BLaER1 treated with 17β-estradiol and CSF1 and Interleukin-3, amounts not matched to agents 10 nM and 100 nM (cell line): ENCODE measurements around the gene SHISA6.

Experiments used
- H3K27ac ChIP-seq, 11 experiments: shearing (Covaris generic); formaldehyde crosslinking; 2 replicates each; pipeline ENCODE4 v1.8.1; 2022
- H3K27me3 ChIP-seq, 11 experiments: shearing (Covaris generic); formaldehyde crosslinking; 2 replicates each; pipeline ENCODE4 v1.8.1; 2022
- H3K36me3 ChIP-seq, 11 experiments: shearing (Covaris generic); formaldehyde crosslinking; 2 replicates each; pipeline ENCODE4 v1.8.1; 2022
- H3K4me1 ChIP-seq, 10 experiments: shearing (Covaris generic); formaldehyde crosslinking; 2 replicates each; pipeline ENCODE4 v1.8.1; 2022
- H3K4me2 ChIP-seq, 11 experiments: shearing (Covaris generic); formaldehyde crosslinking; 2 replicates each; pipeline ENCODE4 v1.8.1; 2022
- H3K4me3 ChIP-seq, 10 experiments: shearing (Covaris generic); formaldehyde crosslinking; 2 replicates each; pipeline ENCODE4 v1.8.1; 2022
- H3K9ac ChIP-seq, 11 experiments: shearing (Covaris generic); formaldehyde crosslinking; 2 replicates each; pipeline ENCODE4 v1.8.1; 2022
- H3K9me3 ChIP-seq, 11 experiments: shearing (Covaris generic); formaldehyde crosslinking; replicated peaks in 1 of 11; 2 replicates each; pipeline ENCODE4 v1.8.1; 2022
- H4K20me1 ChIP-seq, 11 experiments: shearing (Covaris generic); formaldehyde crosslinking; 2 replicates each; pipeline ENCODE4 v1.8.1; 2022
- Cebpa-rat ChIP-seq, 11 experiments: shearing (Covaris generic); IDR thresholded peaks; 2 replicates each; pipeline ENCODE4 v1.8.1; 2022

SHISA6 gene

DNA sequence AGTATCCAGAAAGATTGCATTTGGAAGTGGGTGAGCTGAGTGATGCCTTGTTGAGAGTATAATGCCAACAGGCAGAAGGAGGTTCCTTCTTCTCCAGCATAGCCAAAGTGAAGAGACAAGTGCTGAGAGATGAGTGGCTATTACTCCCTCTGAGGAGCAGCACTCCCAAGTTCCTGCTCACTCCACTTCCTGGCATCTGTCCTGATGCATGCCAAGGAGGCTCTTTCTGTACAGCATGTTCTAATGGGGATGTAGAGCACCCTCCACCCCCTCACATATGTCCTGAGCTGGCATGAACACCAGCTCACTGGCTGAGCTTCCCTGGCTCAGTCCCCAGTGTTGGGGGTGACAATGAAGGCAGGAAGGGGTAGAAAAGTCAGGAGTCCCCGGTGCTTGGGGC lies 313.0 kb downstream of the SHISA6 start:
- H3K4me3 ChIP-seq, result no peak overlapping the region
- no peaks in the 10 kb centered on the region; a peak in 1 of 22 replicates for H3K9me3 ChIP-seq
- TF ChIP-seq Cebpa-rat (IDR thresholded peaks at IDR 0.05), result no peak
- H4K20me1 ChIP-seq, result no peaks in the 10 kb centered on the region
- no peak overlapping the region for H3K27ac ChIP-seq
- no peak overlapping the region for H3K4me2 ChIP-seq
- no peaks in the 10 kb centered on the region for H3K4me1 ChIP-seq
- no peak overlapping the region for H3K9ac ChIP-seq
- no peaks in the 10 kb centered on the region for H3K27me3 ChIP-seq
- no peaks in the 10 kb centered on the region for H3K36me3 ChIP-seq

DNA sequence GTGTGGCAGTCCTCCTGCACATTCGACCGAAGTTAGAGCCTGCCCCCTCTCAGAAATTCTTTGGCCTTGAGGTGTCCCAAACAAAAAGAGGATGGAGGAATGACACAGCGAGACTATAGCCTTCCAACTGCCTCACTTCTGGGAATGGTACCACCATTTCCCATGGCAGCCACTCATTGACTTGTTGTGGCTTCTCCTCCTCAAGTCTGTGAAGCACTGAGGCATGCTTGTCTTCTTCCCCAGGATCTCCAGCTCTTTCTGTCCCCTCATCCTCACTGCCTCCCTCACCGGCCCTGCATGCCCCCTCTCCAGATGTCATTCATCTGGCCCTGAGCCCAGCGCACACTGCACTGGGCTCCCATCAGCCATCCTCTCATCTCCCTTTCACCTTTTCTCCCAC lies 313.5 kb downstream of the SHISA6 start:
- H3K9me3 ChIP-seq, result no peaks in the 10 kb centered on the region; a peak in 1 of 22 replicates
- no peak overlapping the region for H3K9ac ChIP-seq
- H3K36me3 ChIP-seq, result no peaks in the 10 kb centered on the region

DNA sequence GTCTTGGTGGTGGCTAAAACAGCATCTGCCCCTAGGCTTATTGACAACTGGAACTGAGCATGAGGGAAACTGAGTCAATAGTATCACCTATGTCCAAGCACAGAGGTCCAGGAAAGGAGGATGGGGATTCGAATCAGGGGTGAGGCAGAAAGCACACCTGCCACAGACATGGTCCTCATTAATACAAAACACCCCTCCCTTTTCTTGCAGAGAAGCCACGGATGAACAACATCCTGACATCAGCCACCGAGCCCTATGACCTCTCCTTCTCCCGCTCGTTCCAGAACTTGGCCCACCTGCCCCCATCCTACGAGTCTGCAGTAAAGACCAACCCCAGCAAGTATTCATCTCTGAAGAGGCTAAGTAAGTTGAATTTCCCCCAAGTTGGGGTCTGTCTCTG lies 314.5 kb downstream of the SHISA6 start:
- H3K4me3 ChIP-seq, result no peak overlapping the region
- no peaks in the 10 kb centered on the region for H4K20me1 ChIP-seq
- no peaks in the 10 kb centered on the region for H3K36me3 ChIP-seq
- no peak overlapping the region for H3K27ac ChIP-seq
- H3K9ac ChIP-seq, result no peak overlapping the region
- TF ChIP-seq Cebpa-rat (IDR thresholded peaks at IDR 0.05), result no peak
- no peaks in the 10 kb centered on the region for H3K27me3 ChIP-seq
- no peak overlapping the region for H3K4me2 ChIP-seq
- H3K9me3 ChIP-seq, result no peaks in the 10 kb centered on the region; a peak in 1 of 22 replicates
- H3K4me1 ChIP-seq, result peaks cover 0 to 9% (median 0%) of the 10 kb centered on the region in 10 experiments; a peak in 3 of 20 replicates

More for the DNA sequence above, 313.5 kb downstream of the SHISA6 start:
- Histone ChIP-seq H3K27ac (no peak overlapping the region), H3K4me3 (no peak overlapping the region), H3K27me3 (no peaks in the 10 kb centered on the region), H3K4me1 (peaks cover 0 to under 1% (median 0%) of the 10 kb centered on the region in 10 experiments; a peak in 2 of 20 replicates), H3K4me2 (no peak overlapping the region), H4K20me1 (no peaks in the 10 kb centered on the region)
- TF ChIP-seq Cebpa-rat (IDR thresholded peaks at IDR 0.05), result no peak

DNA sequence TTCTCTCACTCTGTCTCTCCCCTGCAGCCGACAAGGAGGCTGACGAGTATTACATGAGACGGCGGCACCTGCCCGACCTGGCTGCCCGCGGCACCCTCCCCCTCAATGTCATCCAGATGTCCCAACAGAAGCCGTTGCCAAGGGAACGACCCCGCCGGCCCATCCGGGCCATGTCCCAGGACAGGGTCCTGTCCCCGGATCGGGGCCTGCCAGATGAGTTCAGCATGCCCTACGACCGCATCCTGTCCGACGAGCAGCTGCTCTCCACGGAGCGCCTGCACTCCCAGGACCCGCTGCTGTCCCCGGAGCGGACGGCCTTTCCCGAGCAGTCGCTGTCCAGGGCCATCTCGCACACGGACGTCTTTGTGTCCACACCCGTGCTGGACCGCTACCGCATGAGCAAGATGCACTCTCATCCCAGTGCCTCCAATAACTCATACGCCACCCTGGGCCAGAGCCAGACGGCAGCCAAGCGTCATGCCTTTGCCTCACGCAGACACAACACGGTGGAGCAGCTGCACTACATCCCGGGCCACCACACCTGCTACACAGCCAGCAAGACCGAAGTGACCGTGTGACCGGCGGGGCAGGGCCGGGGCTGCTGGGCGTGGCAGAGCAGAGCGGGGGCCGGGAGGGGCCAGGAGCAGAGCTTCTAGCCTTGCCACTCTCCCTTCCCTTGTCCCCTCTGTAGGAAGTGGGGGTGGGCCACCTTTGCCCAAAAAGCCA lies 316.9 kb downstream of the SHISA6 start:
- no peak overlapping the region for H3K9ac ChIP-seq
- no peaks in the 10 kb centered on the region for H3K27me3 ChIP-seq
- H4K20me1 ChIP-seq, result no peaks in the 10 kb centered on the region
- no peak for TF ChIP-seq Cebpa-rat (IDR thresholded peaks at IDR 0.05)
- no peak overlapping the region for H3K4me3 ChIP-seq
- no peak overlapping the region for H3K4me2 ChIP-seq
- no peaks in the 10 kb centered on the region; a peak in 1 of 22 replicates for H3K9me3 ChIP-seq
- no peaks in the 10 kb centered on the region for H3K36me3 ChIP-seq
- peaks cover 0 to 9% (median 0%) of the 10 kb centered on the region in 10 experiments; a peak in 3 of 20 replicates for H3K4me1 ChIP-seq
- H3K27ac ChIP-seq, result no peak overlapping the region

DNA sequence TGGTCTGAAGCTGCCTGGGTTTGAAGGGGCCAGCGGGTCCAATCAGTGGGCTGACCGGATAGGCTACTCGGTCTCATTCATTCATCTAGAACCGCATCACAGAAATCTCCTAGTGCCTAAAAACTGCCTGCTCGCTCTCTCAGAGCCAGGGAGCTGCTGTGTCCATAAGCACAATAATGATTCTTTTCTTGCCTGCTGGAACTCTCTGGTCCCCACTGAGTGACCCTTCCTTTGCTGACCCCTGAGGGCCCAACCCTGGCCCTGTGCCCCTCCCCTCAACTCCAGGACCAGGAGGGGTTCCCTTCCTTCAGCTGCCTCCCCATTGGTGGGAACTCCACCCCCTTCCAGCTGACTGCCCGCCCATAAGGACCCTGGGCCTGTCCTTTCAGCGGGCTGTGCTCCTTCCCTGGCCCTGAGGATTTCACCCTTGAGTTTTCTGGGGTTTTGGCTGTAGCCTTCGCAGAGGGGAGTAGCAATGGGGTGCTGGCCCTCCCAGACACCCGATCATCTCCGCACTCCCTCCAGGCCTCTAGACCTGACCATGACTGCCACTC lies 317.7 kb downstream of the SHISA6 start:
- no peak for TF ChIP-seq Cebpa-rat (IDR thresholded peaks at IDR 0.05)
- H3K9me3 ChIP-seq, result no peaks in the 10 kb centered on the region; a peak in 1 of 22 replicates

DNA sequence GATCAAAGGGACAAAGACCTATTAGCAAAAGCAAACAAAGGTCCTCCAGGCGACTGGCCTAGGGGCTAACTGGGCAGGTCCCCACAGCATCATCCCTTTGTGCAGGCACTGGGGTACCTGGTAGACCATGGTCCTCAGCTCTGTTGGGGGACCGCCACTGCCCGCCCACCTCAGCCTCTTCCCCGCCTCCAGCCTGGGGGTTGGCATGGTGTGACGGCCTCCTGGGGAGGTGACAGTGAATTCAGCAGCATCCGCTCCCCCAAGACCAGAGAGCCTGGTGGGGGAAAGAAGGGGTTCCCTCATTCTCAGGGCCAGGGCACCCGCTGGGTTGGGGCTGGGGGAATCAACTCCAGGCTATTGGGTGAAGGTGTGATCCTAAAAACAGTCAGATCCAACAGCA lies 318.6 kb downstream of the SHISA6 start:
- H3K4me1 ChIP-seq, result peaks cover 0 to 9% (median 0%) of the 10 kb centered on the region in 10 experiments; a peak in 3 of 20 replicates
- H3K36me3 ChIP-seq, result no peaks in the 10 kb centered on the region
- H3K4me3 ChIP-seq, result no peak overlapping the region
- H4K20me1 ChIP-seq, result no peaks in the 10 kb centered on the region
- no peaks in the 10 kb centered on the region for H3K27me3 ChIP-seq
- H3K27ac ChIP-seq, result no peak overlapping the region
- H3K4me2 ChIP-seq, result peak overlapping the region in 1 of 11 experiments; percentile 10; a peak in 1 of 22 replicates
- H3K9ac ChIP-seq, result no peak overlapping the region
- no peaks in the 10 kb centered on the region; a peak in 1 of 22 replicates for H3K9me3 ChIP-seq
- TF ChIP-seq Cebpa-rat (IDR thresholded peaks at IDR 0.05), result no peak

More for the DNA sequence above, 317.7 kb downstream of the SHISA6 start:
- Histone ChIP-seq H3K27me3 (no peaks in the 10 kb centered on the region), H3K4me2 (no peak overlapping the region), H3K9ac (no peak overlapping the region), H3K27ac (no peak overlapping the region), H3K4me3 (no peak overlapping the region), H3K36me3 (no peaks in the 10 kb centered on the region), H4K20me1 (no peaks in the 10 kb centered on the region), H3K4me1 (peaks cover 0 to 9% (median 0%) of the 10 kb centered on the region in 10 experiments; a peak in 3 of 20 replicates)

DNA sequence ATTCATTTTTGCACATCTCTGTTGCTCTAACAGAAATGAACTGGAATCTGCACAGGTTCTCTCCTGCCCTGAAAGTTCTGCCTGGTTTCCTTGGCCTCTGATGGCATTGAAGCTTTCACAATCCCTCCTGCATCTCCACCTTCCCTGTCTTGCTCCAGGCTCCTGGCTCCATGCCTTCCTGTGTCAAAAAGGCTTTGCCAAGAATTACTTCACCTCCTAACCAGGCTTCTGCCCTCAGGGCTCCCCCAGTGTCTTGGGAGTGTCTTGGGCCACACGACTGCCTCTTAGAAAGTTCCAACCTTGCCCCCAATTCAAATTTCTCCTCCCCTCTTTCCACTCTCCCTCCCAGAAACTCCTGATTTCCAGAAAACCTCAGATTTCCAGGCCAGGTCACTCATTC lies 320.3 kb downstream of the SHISA6 start:
- Histone ChIP-seq H3K36me3 (no peaks in the 10 kb centered on the region), H3K9ac (no peak overlapping the region), H3K4me1 (peaks cover 0 to 9% (median 0%) of the 10 kb centered on the region in 10 experiments; a peak in 3 of 20 replicates), H3K27me3 (no peaks in the 10 kb centered on the region), H3K4me3 (no peak overlapping the region), H3K4me2 (no peak overlapping the region), H3K27ac (no peak overlapping the region), H4K20me1 (no peaks in the 10 kb centered on the region), H3K9me3 (no peaks in the 10 kb centered on the region; a peak in 1 of 22 replicates)
- TF ChIP-seq Cebpa-rat (IDR thresholded peaks at IDR 0.05), result no peak

DNA sequence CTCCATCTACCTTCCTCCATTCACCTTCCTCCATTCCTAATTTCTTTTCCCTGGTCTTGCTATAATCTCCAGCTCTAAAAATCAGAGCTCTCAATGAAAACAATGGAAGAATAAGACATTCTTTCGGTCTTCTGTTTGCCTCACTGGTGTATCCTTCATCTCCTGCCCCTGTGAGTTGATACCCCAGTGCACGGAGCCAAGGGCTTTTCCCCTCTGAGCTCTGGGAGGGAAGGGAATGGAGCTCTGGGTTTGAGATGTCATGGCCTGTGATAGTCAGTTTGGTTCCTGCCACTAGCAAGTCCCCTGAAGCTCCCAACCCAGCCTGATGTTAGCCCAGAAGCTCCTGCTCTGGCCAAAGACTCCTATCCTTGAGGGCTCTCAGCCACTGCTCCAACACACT lies 320.7 kb downstream of the SHISA6 start:
- H3K9me3 ChIP-seq, result no peaks in the 10 kb centered on the region; a peak in 1 of 22 replicates
- H3K36me3 ChIP-seq, result no peaks in the 10 kb centered on the region
- no peak for TF ChIP-seq Cebpa-rat (IDR thresholded peaks at IDR 0.05)
- H3K27me3 ChIP-seq, result no peaks in the 10 kb centered on the region
- H3K9ac ChIP-seq, result no peak overlapping the region
- H3K27ac ChIP-seq, result no peak overlapping the region
- H3K4me2 ChIP-seq, result no peak overlapping the region
- peaks cover 0 to 9% (median 0%) of the 10 kb centered on the region in 10 experiments; a peak in 3 of 20 replicates for H3K4me1 ChIP-seq
- no peak overlapping the region for H3K4me3 ChIP-seq
- no peaks in the 10 kb centered on the region for H4K20me1 ChIP-seq

DNA sequence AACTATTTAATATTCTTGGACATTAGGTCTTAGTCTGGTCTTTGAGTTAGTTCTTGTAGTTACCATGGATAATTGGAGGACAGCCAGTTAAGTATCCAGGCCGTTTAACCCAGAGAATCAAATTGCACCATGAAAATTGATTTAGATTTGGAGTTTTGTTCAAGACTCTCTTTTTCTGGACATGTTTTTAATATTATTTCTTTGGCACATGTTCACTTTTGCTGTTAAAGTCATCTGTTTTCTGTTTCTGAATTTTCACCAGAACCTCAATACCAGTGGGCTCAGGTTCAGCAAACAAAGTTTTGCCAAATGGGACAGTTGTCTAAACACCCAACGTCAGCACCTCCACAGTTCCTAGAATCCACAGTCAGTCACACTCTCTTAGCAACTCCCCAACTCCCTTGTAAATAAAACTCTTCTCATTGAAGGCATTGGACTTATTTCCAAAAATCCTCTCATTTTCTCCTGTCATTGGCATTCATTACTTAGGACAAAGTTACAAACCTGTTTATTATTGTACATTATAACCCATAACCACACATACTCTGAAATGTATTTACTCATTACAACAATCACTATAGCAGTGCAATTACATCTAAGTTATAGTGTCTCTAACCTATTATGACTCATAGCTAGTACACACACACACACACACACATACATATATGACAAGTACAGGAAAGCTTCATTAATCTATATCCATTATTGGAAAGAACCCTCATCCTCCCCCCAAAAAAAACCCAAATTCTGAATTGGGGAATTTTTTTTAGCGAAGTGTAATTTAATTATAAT lies 323.8 kb downstream of the SHISA6 start:
- no peaks in the 10 kb centered on the region for H3K27me3 ChIP-seq
- no peak overlapping the region for H3K9ac ChIP-seq
- no peaks in the 10 kb centered on the region for H4K20me1 ChIP-seq
- H3K4me2 ChIP-seq, result no peak overlapping the region
- no peak overlapping the region for H3K27ac ChIP-seq
- 0 out of 22 replicates have a peak, but pooled peaks cover 0 to 4% (median 0%) of the 10 kb centered on the region in 11 experiments for H3K9me3 ChIP-seq
- TF ChIP-seq Cebpa-rat (IDR thresholded peaks at IDR 0.05), result no peak
- no peaks in the 10 kb centered on the region for H3K36me3 ChIP-seq
- no peak overlapping the region for H3K4me3 ChIP-seq
- peaks cover 0 to 6% (median 0%) of the 10 kb centered on the region in 10 experiments; a peak in 3 of 20 replicates for H3K4me1 ChIP-seq
